ENCODE measurements around the gene GABBR2.
"Not testable (repeated sequence)": the region's sequence is repeated elsewhere in the genome, so short reads cannot be mapped to it uniquely, and the experiment has no call there.

GABBR2 gene

GRCh38 chr9:98465799-98466198 is 242.9 kb downstream of the GABBR2 start:
- DNase-seq: no peak

DNA sequence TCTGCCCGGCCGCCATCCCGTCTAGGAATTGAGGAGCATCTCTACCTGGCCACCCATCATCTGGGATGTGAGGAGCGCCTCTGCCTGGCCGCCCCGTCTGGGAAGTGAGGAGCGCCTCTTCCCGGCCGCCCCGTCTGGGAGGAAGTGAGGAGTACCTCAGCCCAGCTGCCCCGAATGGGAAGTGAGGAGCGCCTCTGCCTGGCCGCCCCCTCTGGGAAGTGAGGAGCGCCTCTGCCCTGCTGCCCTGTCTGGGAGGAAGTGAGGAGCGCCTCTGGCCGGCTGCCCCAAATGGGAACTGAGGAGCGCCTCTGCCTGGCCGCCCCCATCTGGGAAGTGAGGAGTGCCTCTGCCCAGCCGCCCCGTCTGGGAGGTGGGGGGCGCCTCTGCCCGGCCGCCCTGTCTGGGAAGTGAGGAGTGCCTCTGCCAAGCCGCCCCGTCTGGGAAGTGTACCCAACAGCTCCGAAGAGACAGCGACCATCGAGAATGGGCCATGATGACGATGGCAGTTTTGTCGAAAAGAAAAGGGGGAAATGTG is 244.5 kb downstream of the GABBR2 start:
- DNase-seq: not testable (repeated sequence)

DNA sequence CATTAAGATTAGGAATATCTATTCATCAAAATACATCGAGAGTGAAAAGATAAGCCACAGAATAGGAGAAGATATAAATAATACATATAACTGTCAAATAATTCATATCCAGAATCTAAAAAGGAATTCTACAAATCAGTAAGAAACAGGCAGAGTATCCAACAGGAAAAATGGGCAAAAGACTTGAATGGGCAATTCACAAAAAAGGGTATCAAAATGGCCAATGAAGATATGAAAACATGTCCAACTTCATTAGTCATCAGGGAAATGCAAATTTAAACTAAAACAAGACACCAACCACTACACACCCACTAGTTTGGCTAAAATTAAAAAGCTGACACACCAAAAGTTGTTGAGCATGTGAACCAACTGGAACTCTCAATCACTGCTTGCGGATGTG is 246.4 kb downstream of the GABBR2 start:
- DNase-seq: no peak

DNA sequence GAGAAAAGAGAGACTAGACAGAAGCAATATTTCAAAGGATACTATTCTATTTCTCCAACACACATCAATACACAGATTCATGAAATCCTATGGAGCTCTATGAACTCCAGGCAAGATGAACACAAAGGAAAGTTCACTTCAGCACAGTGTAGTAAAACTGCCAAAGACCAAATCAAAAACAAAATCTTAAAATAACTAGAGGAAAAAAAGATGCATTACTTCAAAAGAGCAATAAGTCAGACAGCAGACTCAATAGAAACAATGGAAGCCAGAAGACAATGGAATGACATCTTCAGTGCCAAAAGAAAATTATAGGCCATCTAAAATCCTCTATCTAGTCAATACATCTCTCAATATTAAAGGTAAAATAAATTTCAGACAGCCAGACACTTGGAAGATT is 248.0 kb downstream of the GABBR2 start:
- no peak for DNase-seq

DNA sequence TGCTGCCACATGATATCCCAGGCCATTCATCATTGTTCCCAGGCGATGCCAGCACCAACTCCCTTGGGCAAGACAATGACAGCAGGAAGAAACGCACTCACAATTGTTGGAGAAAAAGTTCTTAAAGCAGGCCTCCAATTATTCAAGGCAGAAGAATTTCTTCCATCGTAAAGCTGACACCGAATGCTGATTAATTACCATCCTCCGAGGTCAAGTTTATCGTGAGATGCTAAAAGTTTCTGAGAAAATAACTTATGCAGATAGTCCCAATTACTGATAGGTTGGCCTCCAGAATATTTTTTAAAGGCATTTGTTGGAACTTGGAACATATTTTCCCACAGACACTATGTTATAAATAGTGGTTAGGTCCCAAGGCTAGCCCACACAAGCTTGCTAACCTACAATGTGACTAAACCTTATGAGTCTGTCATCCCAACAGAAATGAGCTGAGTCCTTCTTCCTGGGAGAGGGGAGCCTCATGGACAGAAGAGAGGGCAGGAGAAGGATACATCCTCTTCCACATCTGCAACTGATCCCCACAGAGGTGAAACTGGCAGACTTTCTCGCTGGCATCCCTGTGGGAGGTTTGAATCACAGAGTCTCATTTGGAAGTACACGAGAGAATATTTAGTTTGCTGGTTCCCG is 250.9 kb downstream of the GABBR2 start:
- no peak for DNase-seq

DNA sequence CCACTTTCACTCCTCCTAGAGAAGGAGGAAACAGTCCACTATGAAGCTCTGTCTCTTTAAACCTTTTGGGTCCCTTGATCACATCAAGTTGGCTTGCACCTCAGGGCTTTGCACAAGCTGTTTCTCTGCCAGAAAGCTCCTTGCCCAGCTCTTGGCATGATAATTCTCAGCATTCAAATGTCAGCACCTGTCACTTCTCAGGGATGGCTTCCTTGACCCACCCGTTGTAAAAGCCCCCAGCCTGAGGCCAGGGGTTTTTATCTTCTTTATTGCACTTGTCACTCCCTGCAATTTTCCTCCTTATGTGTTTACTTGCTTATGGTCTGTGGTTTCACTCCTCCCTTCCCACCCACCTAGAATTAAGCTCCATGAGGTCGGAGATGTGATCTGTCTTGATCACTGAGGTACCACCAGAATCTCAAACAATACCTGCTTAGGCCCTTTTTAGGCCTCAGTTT is 252.6 kb downstream of the GABBR2 start:
- no peak for DNase-seq

GRCh38 chr9:98455256-98456155 is 253.2 kb downstream of the GABBR2 start:
- no peak for DNase-seq

- DNase-seq: no peak
Observed at GRCh38 chr9:98453589-98454311, 255.0 kb downstream of the GABBR2 start.

DNA sequence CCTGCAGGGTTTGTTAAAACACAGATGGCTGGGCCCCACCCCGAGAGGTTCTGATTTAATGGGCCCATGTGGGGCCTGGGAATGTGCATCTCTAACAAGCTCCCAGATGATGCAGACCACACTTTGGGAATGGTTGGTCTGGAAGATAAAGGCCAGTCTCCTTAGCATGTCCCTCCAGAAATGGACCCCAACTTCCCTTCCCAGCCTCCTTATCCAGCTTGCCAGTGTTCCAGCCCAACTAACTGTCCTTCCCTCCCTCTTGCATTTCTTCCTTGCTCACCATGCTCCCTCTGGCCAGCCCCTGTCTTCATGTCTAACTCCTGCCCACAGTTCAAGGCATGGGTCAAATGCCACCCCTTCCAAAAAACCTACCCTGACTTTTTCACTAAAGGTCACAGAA is 257.2 kb downstream of the GABBR2 start:
- no peak for DNase-seq

GRCh38 chr9:98450496-98450895 is 258.2 kb downstream of the GABBR2 start:
- no peak for DNase-seq

- no peak for DNase-seq
Observed at GRCh38 chr9:98449871-98450270, 258.9 kb downstream of the GABBR2 start.

DNA sequence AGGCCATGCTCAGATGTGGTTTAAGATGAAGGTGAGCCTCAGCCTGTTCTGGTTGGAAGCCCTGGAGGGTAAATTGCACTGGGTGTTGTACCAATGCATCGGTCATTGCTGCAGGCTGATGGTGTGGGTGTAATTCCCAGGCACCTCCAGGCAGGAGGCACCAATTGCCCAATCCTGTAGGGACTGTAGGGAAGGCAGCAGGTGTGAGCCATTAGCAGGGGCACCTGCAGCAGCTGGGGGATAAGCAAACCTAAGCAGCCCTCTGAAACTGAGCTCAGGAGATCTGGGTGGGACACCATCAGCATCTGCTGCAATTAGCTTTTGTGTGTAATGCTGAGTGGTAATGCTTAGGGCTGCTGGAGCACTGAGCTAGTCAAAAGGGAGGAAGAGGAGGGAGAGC is 263.2 kb downstream of the GABBR2 start:
- no peak for DNase-seq

GRCh38 chr9:98444601-98445000 is 264.1 kb downstream of the GABBR2 start:
- DNase-seq: no peak

- DNase-seq: no peak
Observed at GRCh38 chr9:98442541-98442940, 266.2 kb downstream of the GABBR2 start.

- DNase-seq: no peak
Observed at GRCh38 chr9:98442114-98442513, 266.6 kb downstream of the GABBR2 start.

DNA sequence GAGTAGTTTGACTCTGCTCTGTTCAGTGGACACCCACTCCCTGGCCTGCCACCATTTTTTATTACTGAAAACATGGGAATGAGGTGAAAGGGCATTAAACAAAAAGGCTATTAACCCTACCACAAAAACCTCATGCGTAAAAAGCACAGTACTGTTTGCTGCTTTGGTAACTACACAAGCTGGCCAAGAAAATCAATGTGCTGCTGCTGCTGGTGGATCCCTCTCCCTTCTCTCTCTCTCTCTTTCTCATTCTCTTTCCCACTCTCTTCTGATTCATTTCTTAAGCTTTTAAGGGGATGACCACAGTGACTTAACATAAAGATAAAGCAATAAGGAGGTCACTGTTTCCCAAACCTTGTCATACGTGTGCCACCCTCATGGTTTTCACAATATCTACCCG is 270.1 kb downstream of the GABBR2 start:
- no peak for DNase-seq

GRCh38 chr9:98437458-98438034 is 271.2 kb downstream of the GABBR2 start:
- DNase-seq: no peak

GRCh38 chr9:98432960-98433359 is 275.8 kb downstream of the GABBR2 start:
- DNase-seq: no peak

- DNase-seq: no peak
Observed at GRCh38 chr9:98432134-98432533, 276.6 kb downstream of the GABBR2 start.

GRCh38 chr9:98430535-98431292 is 278.0 kb downstream of the GABBR2 start:
- DNase-seq: no peak

DNA sequence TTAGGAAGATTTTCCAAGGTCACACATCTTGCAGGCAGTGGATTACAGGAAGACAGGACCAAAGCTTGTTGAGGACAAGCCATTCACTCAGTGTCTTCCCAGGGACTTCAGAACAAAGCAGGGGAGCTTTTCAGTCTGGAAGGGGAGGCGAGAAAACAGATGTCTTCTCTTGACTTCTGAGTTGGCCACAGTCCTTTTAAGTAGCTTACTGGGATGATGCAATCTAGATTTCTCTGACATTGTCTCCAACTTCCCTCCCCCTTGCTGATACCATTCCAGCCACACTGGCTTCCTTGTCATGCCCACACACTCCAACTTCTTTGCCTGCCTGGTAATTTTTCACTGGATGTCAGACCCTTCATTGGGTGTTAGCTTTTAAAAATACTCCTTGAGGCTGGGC is 279.1 kb downstream of the GABBR2 start:
- no peak for DNase-seq

- no peak for DNase-seq
Observed at GRCh38 chr9:98428454-98428853, 280.3 kb downstream of the GABBR2 start.
